COLO829 (cell line): ENCODE results near the gene WDFY3.

Experiments used
- DNase-seq: peaks from one replicate; pipeline ENCODE4 v3.0.0; 2012; ENCODE audit warnings: low spot score

The WDFY3 gene

GRCh38 chr4:84952776-84953175, 13.7 kb downstream of the WDFY3 start:
- DNase-seq: no peak

DNA sequence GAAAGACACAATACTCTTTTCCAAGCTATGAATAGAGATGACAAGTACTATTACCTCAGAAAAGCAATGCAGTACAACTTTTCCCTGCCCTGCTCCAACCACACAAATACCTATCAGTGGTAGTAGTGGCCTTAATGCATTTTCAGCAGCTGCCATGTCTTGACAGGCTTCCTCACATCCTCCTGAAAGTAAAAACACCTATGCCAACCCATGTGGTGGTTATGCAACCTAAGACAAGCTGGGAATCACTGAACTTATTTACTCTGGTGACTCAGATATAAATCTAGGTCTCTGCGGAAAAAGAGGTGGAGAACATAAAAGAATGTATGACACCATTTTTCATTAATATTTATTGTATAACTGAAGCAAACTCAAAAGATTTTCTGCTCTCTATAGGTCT, 14.5 kb downstream of the WDFY3 start:
- DNase-seq: no peak

DNA sequence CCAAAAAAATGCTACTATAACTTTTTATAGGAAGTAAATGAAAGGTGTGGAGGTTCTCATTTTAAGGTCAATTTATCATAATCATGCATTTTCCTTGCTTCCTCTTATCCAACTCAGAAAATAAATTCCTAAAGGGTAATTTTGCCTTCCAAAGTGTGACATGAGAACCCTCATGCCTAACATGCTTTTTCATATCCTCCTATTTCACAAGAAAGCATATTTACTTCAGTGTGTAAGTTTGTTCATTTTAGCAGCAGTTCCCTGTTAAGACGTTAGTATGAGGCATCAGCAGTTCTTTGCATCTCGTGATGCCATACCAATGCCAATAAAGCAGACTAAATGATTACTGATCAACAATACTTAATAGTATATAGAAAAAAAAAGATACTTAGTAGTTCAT, 18.4 kb downstream of the WDFY3 start:
- no peak for DNase-seq

DNA sequence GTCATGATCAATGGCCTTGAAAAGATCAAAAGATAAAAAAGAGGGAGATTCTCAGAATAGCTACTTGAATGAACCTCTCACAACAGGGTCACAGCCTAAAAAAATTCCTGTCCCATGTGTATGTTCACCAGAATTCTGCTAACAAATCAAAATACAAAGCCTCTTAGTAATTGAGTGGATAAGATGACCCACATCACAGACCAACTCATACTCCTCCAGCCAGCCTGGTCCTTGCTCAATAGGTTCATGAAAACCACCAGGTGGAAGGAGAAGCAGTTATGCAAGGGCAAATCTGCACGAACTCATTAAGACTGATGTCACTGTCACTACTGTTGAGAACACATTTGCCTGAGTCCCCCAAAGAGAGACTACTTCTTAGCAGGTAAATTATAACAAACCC, 21.5 kb downstream of the WDFY3 start:
- DNase-seq: no peak

GRCh38 chr4:84940960-84941359, 25.5 kb downstream of the WDFY3 start:
- DNase-seq: no peak

DNA sequence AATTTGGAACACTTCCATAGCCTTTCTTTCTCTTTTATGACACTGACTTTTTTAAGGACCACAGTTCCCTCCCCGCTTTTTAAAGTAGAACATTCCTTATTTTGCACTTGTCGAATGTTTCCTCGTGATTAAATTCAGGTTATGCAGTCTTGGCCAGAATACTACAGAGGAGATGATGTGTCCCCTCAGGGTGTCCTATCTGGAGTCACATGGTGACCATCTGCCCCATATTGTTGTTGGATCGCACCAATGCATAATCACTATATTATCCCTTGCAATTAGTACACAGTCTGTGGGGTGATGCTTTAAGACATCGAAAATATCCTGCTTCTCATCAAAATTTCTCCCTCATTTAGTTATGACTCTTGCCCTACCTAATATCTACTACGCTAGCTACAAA, 27.4 kb downstream of the WDFY3 start:
- no peak for DNase-seq

GRCh38 chr4:84938316-84938715, 28.2 kb downstream of the WDFY3 start:
- peak; percentile 82 for DNase-seq

GRCh38 chr4:84937381-84937977, 29.0 kb downstream of the WDFY3 start:
- DNase-seq: no peak

GRCh38 chr4:84936123-84936522, 30.4 kb downstream of the WDFY3 start:
- DNase-seq: no peak

DNA sequence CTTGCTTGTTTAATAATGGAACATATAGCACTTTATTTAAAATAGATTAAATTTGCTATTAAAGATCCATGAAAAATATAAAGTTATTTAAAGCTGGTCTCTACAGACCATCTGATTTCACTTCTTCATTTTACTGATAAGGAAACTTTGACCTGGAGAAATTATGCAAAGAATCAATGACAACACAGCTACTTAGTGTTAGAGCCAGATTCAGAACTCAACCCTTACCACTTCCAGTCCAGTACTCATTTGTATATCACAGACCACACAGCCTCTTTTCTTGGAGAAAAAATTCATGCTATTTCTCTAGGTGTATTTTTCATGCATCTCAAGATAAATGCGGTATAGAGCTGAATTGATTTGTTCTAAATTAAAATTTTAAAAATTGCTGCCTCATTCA, 34.0 kb downstream of the WDFY3 start:
- no peak for DNase-seq

- DNase-seq: no peak
These were observed 34.5 kb downstream of the WDFY3 start for GRCh38 chr4:84931961-84932360.

GRCh38 chr4:84931274-84931673, 35.2 kb downstream of the WDFY3 start:
- DNase-seq: no peak

DNA sequence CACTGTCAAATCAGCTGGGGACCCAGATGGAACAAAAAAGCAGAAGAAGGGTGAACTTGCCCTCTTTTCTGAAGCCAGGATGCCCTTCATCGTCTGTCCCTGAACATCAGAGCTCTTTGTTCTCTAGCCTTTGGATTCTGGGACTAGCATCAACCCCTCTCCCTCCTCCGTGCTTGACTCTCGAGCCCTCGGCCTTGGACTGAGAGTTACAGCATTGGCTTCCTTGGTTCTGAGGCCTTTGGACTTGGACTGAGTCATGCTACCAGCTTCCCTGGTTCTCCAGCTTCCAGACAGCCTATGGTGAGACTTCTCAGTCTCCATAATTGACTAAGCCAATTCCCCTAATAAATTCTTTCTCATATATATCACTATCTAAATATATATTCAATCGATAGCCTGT, 38.4 kb downstream of the WDFY3 start:
- no peak for DNase-seq

- no peak for DNase-seq
These were observed 39.1 kb downstream of the WDFY3 start for GRCh38 chr4:84927428-84927827.

- no peak for DNase-seq
These were observed 40.9 kb downstream of the WDFY3 start for GRCh38 chr4:84925558-84925957.

GRCh38 chr4:84924434-84924833, 42.1 kb downstream of the WDFY3 start:
- DNase-seq: no peak

- no peak for DNase-seq
These were observed 45.9 kb downstream of the WDFY3 start for GRCh38 chr4:84920617-84921016.

DNA sequence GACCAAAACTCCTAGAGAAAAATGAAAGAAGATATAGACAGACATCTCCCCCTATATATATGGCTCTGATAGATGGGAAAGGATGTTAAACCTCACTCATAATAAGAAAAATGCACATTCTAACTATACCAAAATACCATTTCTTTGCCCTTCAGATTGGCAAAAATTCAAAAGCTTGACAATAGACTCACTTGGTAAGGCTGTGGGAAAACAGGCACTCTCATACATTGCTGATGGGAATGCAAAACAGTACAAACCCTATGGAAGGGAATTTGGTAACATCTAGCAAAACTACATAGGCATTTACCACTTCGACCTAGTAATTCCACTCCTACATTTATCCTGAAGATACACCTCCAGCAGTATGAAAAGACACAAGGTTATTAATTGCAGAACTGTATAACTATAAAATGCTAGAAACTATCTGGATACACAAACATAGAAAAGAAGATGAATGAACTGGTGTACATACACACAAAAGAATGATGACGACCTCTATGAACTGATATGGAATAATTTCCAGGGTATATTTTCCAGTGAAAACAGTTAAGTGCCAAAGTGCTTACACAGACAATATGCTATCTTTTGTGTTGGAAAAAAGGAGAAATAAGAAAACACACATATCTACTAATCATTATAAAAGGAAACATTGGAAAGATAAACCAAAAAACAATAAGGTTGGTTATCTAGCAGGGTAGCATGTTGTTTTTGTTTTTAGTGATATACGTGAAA, 48.5 kb downstream of the WDFY3 start:
- DNase-seq: no peak

GRCh38 chr4:84917086-84917821, 49.2 kb downstream of the WDFY3 start:
- DNase-seq: no peak

DNA sequence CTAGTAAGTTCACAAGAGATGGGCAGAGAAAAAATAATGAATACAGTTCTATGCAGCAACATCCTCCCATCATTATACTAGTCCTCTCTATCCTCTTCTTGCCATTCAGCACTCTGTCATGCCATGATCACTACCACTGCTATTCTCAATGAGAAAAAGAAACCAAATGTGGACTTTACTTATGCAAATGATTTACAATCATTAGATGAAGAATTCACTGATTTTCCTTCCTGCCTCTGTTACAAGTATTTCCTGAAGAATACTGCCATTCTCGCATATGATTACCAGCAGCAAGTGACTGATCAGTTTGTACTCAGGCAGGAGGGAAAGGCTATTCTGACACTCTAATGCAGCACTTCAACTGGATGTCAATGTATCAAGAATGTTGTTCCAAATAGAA, 50.3 kb downstream of the WDFY3 start:
- no peak for DNase-seq

GRCh38 chr4:84915396-84915780, 51.1 kb downstream of the WDFY3 start:
- DNase-seq: no peak

GRCh38 chr4:84914686-84915395, 51.6 kb downstream of the WDFY3 start:
- no peak for DNase-seq

- no peak for DNase-seq
These were observed 53.3 kb downstream of the WDFY3 start for GRCh38 chr4:84913176-84913575.
